K562 (cell line): ENCODE measurements around the gene SLC4A1. TPM values are rescaled to one million over a fixed set of nuclear protein-coding genes. Genes with fewer than 3 reads are reported as not detected.

Experiments used
- ARID1B ChIP-seq: fragments of 450-650 bp; IDR thresholded peaks from 2 replicates; pipeline ENCODE4 v1.6.1; 2016; ENCODE audit warnings: antibody characterized with exemption, mild to moderate bottlenecking, inconsistent platforms
- CBX2 ChIP-seq: fragments of 200-600 bp; sonication (generic); IDR thresholded peaks from one replicate; pipeline ENCODE4 v1.6.1; 2012; ENCODE audit warnings: mild to moderate bottlenecking, low read length, inconsistent platforms; ENCODE audit not compliant: insufficient read depth, poor library complexity, severe bottlenecking
- CBX5 ChIP-seq: IDR thresholded peaks from 2 replicates; pipeline ENCODE4 v1.6.1; 2014; ENCODE audit warnings: low read depth, borderline replicate concordance
- DMBX1 ChIP-seq: fragments of 250-450 bp; sonication (Bioruptor Pico); IDR thresholded peaks from 2 replicates; pipeline ENCODE4 v1.8.0; 2022; ENCODE audit warnings: inconsistent platforms, mild to moderate bottlenecking, moderate library complexity, borderline replicate concordance
- ELF1 ChIP-seq: fragments of 200-800 bp; sonication (Bioruptor generic); IDR thresholded peaks from 2 replicates; pipeline ENCODE4 v1.6.1; 2016; ENCODE audit warnings: missing genetic modification characterization, missing compliant biosample characterization
- MED1 ChIP-seq: sonication (generic); formaldehyde crosslinking; IDR thresholded peaks from 2 replicates; pipeline ENCODE4 v1.8.1; 2023; ENCODE audit warnings: missing genetic modification reagents, borderline replicate concordance
- NEUROD1 ChIP-seq: fragments of 150-350 bp; IDR thresholded peaks from 2 replicates; pipeline ENCODE4 v1.6.1; 2014; ENCODE audit warnings: borderline replicate concordance, low read length, low read depth; ENCODE audit not compliant: partially characterized antibody
- NFYB ChIP-seq: IDR thresholded peaks from 2 replicates; pipeline ENCODE4 v1.6.1; 2011; ENCODE audit warnings: mild to moderate bottlenecking, moderate library complexity; ENCODE audit not compliant: insufficient read length; ENCODE audit errors: extremely low read depth
- PREB ChIP-seq: sonication (generic); formaldehyde crosslinking; IDR thresholded peaks from 2 replicates; pipeline ENCODE4 v1.8.1; 2023; ENCODE audit warnings: mild to moderate bottlenecking, missing genetic modification reagents
- RAD51 ChIP-seq: fragments of 450-650 bp; IDR thresholded peaks from 2 replicates; pipeline ENCODE4 v1.7.1; 2016; ENCODE audit warnings: low read depth, mild to moderate bottlenecking, borderline replicate concordance
- REST ChIP-seq, 2 experiments: fragments of 450-650 bp; formaldehyde crosslinking in 1 of 2; IDR thresholded peaks; 2 replicates each; pipeline versions ENCODE4 v1.4.0 to v1.6.1; 2014 to 2020; ENCODE audit warnings: mild to moderate bottlenecking in 2 of 2, borderline replicate concordance in 1 of 2, low read depth in 1 of 2
- RNF219 ChIP-seq: fragments of 250-450 bp; sonication (Bioruptor Pico); IDR thresholded peaks from 2 replicates; pipeline ENCODE4 v1.5.0; 2022; ENCODE audit warnings: mild to moderate bottlenecking
- TEAD4 ChIP-seq, 2 experiments: sonication (generic) in 1 of 2; formaldehyde crosslinking in 1 of 2; IDR thresholded peaks; 2 replicates each; pipeline versions ENCODE4 v1.6.1 to v1.8.0; 2012 to 2022; ENCODE audit warnings: borderline replicate concordance in 1 of 2, inconsistent platforms in 1 of 2, low read length in 1 of 2, mild to moderate bottlenecking in 1 of 2, missing genetic modification reagents in 1 of 2
- ZC3H4 ChIP-seq: sonication (generic); formaldehyde crosslinking; IDR thresholded peaks from 2 replicates; pipeline ENCODE4 v1.9.0; 2021; ENCODE audit warnings: missing genetic modification reagents, borderline replicate concordance
- polyA plus RNA-seq, 8 experiments: library from polyadenylated mRNA; depleted of rRNA in 4 of 8; stranded (reverse) in 5 of 8; unstranded in 3 of 8; fragments of >200 nt; fragmentation: Nextera tagmentation in 2 of 8; fragmentation: Illumina TruSeq in 1 of 8; extraction: Ambion mirVana in 2 of 8; extraction: Trizol in 1 of 8; gene quantifications; 2 replicates each; pipeline versions ENCODE4 v1.2.1 to v1.2.3, GENCODE V29; 2011 to 2014; ENCODE audit warnings: inconsistent platforms in 1 of 8, missing spikeins in 1 of 8
- total RNA-seq, 7 experiments: library from RNA; depleted of rRNA in 6 of 7; stranded (reverse); fragments of >200 nt in 6 of 7; fragmentation: Illumina TruSeq in 2 of 7; extraction: Trizol in 2 of 7; gene quantifications; 2 replicates each; pipeline versions ENCODE4 v1.2.1 to v1.2.3, GENCODE V29; 2011 to 2021; ENCODE audit warnings: low replicate concordance in 1 of 7

SLC4A1 gene
- total and polyA plus RNA-seq, 9 of the 15 experiments (the other 6 are each of a cell fraction or from before 2014, with no cell fraction given) = 0.14 to 1.00 (median 0.53) TPM

GRCh38 chr17:44266402-44267164, 1.4 kb downstream of the SLC4A1 start (continued):
- TF ChIP-seq DMBX1 (CRISPR knock-in tag) = peak; percentile 99
- TF ChIP-seq ARID1B = peak; percentile 99
- 0 out of 2 replicates have a peak, but pooled peaks have one; percentile 44 for TF ChIP-seq CBX5
- no peak for TF ChIP-seq CBX2
- TF ChIP-seq MED1 = no peak
- peak; percentile 63; the same call in 1 of the 2 replicates for TF ChIP-seq RAD51
- no peak for TF ChIP-seq RNF219
- TF ChIP-seq PREB (CRISPR knock-in tag) = no peak; the same call in 1 of the 2 replicates
- peak; percentile 100 for TF ChIP-seq TEAD4 (IDR thresholded peaks at IDR 0.05; ENCODE audit: low read length)
- TF ChIP-seq TEAD4 (CRISPR knock-in tag; IDR thresholded peaks at IDR 0.05; ENCODE audit: borderline replicate concordance) = no peak
- peak; percentile 59 for TF ChIP-seq ELF1
- no peak for TF ChIP-seq NFYB
- peak; percentile 84 for TF ChIP-seq REST (IDR thresholded peaks at IDR 0.05; ENCODE audit: borderline replicate concordance)
- TF ChIP-seq REST (CRISPR knock-in tag; IDR thresholded peaks at IDR 0.05; ENCODE audit: low read depth) = no peak
- peak; percentile 70 for TF ChIP-seq NEUROD1
- no peak for TF ChIP-seq ZC3H4 (CRISPR knock-in tag)
